B cell (primary cell): ENCODE results near the gene AP1G1. TPM values are rescaled to one million over a fixed set of nuclear protein-coding genes. Genes with fewer than 3 reads are reported as not detected.

ENCODE experiments used
- ATAC-seq: fragments of 200-7000 bp; cut with Tn5 transposase; one replicate; pipeline ENCODE4 v1.10.0; 2021; ENCODE audit warnings: low read depth, mild to moderate bottlenecking, moderate number of reproducible peaks, moderate library complexity
- CTCF ChIA-PET: fragments of 350-600 bp; sonication (Branson Sonifier 250); formaldehyde crosslinking; loops from one replicate; lab custom pipeline; 2021; ENCODE audit warnings: antibody characterized with exemption, inconsistent platforms; lab: Charles Lee
- POLR2A ChIA-PET: fragments of 350-600 bp; sonication (Branson Sonifier 250); formaldehyde crosslinking; loops from one replicate; lab custom pipeline; 2021; ENCODE audit warnings: antibody characterized with exemption; lab: Charles Lee
- DNase-seq: peaks from one replicate; pipeline ENCODE4 v3.0.0; 2013
- H2AFZ ChIP-seq: 2 replicates; pipeline ENCODE4 v1.6.1; 2012; ENCODE audit warnings: mild to moderate bottlenecking, low read depth, low read length; ENCODE audit not compliant: insufficient read depth, poor library complexity, severe bottlenecking
- H3K27ac ChIP-seq, 2 donors: 1 replicate in 1 of 2; 2 replicates in 1 of 2; pipeline ENCODE4 v1.5.1; 2012 to 2013; ENCODE audit warnings: low read length in 2 of 2, mild to moderate bottlenecking in 2 of 2, moderate library complexity in 1 of 2
- H3K27me3 ChIP-seq, 4 experiments: fragments of 200-600 bp in 1 of 4; sonication (generic) in 1 of 4; replicated peaks in 1 of 4; 1 replicate in 2 of 4; 2 replicates in 2 of 4; pipeline versions ENCODE4 v1.6.1 to v1.7.0; 2013 to 2016; ENCODE audit warnings: low read length in 3 of 4, mild to moderate bottlenecking in 2 of 4, mixed read lengths in 1 of 4, moderate library complexity in 1 of 4; ENCODE audit not compliant: insufficient read depth in 4 of 4, control insufficient read depth in 3 of 4; ENCODE audit errors: control extremely low read depth in 1 of 4
- H3K36me3 ChIP-seq, 2 experiments: replicated peaks in 1 of 2; 1 replicate in 1 of 2; 2 replicates in 1 of 2; pipeline versions ENCODE4 v1.6.1 to v1.7.1; 2013; ENCODE audit warnings: low read length in 1 of 2; ENCODE audit not compliant: insufficient read depth in 2 of 2, control insufficient read depth in 1 of 2; ENCODE audit errors: control extremely low read depth in 1 of 2, extremely low read depth in 1 of 2
- H3K4me1 ChIP-seq, 2 donors: fragments of 200-600 bp in 1 of 2; sonication (generic) in 1 of 2; 1 replicate in 1 of 2; 2 replicates in 1 of 2; pipeline versions ENCODE4 v1.5.1 to v1.6.1; 2013 to 2017; ENCODE audit warnings: low read length in 2 of 2; ENCODE audit not compliant: control insufficient read depth in 2 of 2, insufficient read depth in 2 of 2
- H3K4me2 ChIP-seq: replicated peaks from 2 replicates; pipeline ENCODE3; 2012; ENCODE audit warnings: mild to moderate bottlenecking, low read depth, low read length; ENCODE audit not compliant: poor library complexity, severe bottlenecking
- H3K4me3 ChIP-seq, 5 experiments: fragments of 200-600 bp in 1 of 5; sonication (generic) in 1 of 5; 1 replicate in 3 of 5; 2 replicates in 2 of 5; pipeline versions ENCODE4 v1.5.1 to v1.7.0; 2011 to 2016; ENCODE audit warnings: low read length in 4 of 5, mild to moderate bottlenecking in 4 of 5, low read depth in 2 of 5, control low read depth in 1 of 5, moderate library complexity in 1 of 5; ENCODE audit not compliant: insufficient read depth in 1 of 5; ENCODE audit errors: control extremely low read depth in 1 of 5, extremely low read depth in 1 of 5
- H3K79me2 ChIP-seq: fragments of 200-600 bp; sonication (generic); one replicate; pipeline ENCODE4 v1.6.0; 2016; ENCODE audit warnings: low read length; ENCODE audit not compliant: control insufficient read depth, insufficient read depth
- H3K9ac ChIP-seq: fragments of 200-600 bp; sonication (generic); 2 replicates; pipeline ENCODE4 v1.6.1; 2017; ENCODE audit warnings: mild to moderate bottlenecking, low read length, moderate library complexity
- H3K9me3 ChIP-seq, 3 donors: one replicate each; pipeline versions ENCODE4 v1.6.1 to v1.7.1; 2013; ENCODE audit warnings: low read length in 2 of 3; ENCODE audit not compliant: control insufficient read depth in 2 of 3, insufficient read depth in 1 of 3; ENCODE audit errors: control extremely low read depth in 1 of 3
- H4K20me1 ChIP-seq: 2 replicates; pipeline ENCODE4 v1.6.0; 2012; ENCODE audit warnings: mild to moderate bottlenecking, low read length; ENCODE audit not compliant: insufficient read depth, control insufficient read depth, poor library complexity, severe bottlenecking
- H3K27ac Mint-ChIP-seq: one replicate; pipeline ENCODE4 v1.8.0; 2021; ENCODE audit warnings: mixed read lengths
- H3K27me3 Mint-ChIP-seq: one replicate; pipeline ENCODE4 v1.8.0; 2021; ENCODE audit warnings: mixed read lengths
- H3K4me1 Mint-ChIP-seq: one replicate; pipeline ENCODE4 v1.8.0; 2021; ENCODE audit warnings: mixed read lengths
- H3K4me3 Mint-ChIP-seq: one replicate; pipeline ENCODE4 v1.8.0; 2021; ENCODE audit warnings: mixed read lengths
- H3K9me3 Mint-ChIP-seq: one replicate; pipeline ENCODE4 v1.8.0; 2022; ENCODE audit warnings: mixed read lengths; ENCODE audit not compliant: insufficient read depth
- CTCF ChIP-seq: fragments of 200-600 bp; IDR thresholded peaks from one replicate; pipeline ENCODE4 v1.8.0; 2022; ENCODE audit warnings: antibody characterized with exemption, mild to moderate bottlenecking
- EZH2 ChIP-seq: IDR thresholded peaks from 2 replicates; pipeline ENCODE4 v1.6.1; 2012; ENCODE audit warnings: borderline replicate concordance, low read depth, mild to moderate bottlenecking, moderate library complexity, low read length; ENCODE audit not compliant: insufficient read depth, poor library complexity, severe bottlenecking
- WGBS: methylation state at CpG from one replicate; pipeline ENCODE4 v1.1.5; 2013; ENCODE audit warnings: missing lambda C conversion rate; ENCODE audit not compliant: insufficient coverage; 5-methylcytosine and 5-hydroxymethylcytosine counted together
- intact Hi-C: fragments of 100-400 bp; cut with micrococcal nuclease; formaldehyde crosslinking; loops from one replicate; pipeline ENCODE4 v1.10.0; 2022
- polyA plus RNA-seq: library from polyadenylated mRNA; depleted of rRNA; stranded (reverse); fragments of >200 nt; gene quantifications from 2 replicates; pipeline ENCODE4 v1.2.3, GENCODE V29; 2012
- total RNA-seq, 2 donors: library from RNA; stranded (reverse); fragments of 120-200 nt in 1 of 2; gene quantifications; 1 replicate in 1 of 2; 2 replicates in 1 of 2; pipeline versions ENCODE4 v1.2.3 to v1.2.4, GENCODE V29; 2013 to 2022

AP1G1 gene
- total and polyA plus RNA-seq, 2 donors (not counting 1 experiment from before 2014, with no cell fraction given), result 43.8 to 142 TPM

- H3K27me3 ChIP-seq, result no peaks in the 10 kb centered on the region
- no peak overlapping the region for H3K4me2 ChIP-seq
- H3K4me1 Mint-ChIP-seq, result peaks cover 3% of the 10 kb centered on the region
Observed at GRCh38 chr16:71706046-71706445, 102.6 kb downstream of the AP1G1 start.

DNA sequence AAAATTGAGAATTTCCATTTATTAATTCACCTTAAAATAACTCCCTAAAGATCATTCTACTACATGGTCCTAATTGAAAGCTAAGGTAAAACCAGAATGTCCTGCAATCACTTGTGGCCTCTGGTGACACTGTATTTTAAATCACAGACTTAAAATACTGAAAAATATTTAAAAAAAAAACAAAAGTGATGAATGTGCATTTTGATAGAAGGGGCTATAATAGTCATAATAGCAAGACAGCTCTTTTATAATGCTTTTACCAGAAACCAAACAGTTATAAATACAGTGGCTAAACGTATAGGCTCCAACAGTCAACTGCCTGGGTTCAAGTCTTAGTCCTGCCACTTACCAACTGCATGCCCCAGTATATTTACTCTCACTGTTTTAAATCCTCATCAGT is 105.3 kb downstream of the AP1G1 start:
- POLR2A ChIA-PET, result no interaction called here
- no peaks in the 10 kb centered on the region for H3K9me3 ChIP-seq
- H4K20me1 ChIP-seq, result peaks cover 5% of the 10 kb centered on the region
- H3K9ac ChIP-seq, result no peak overlapping the region
- H3K27ac Mint-ChIP-seq, result no peak overlapping the region
- DNase-seq (no peak), ATAC-seq (no peak)
- CTCF ChIA-PET, result interaction anchor here (0.5 kb wide), 1 partner anchor 51 kb away, joined by 3 read pairs; no protein-coding TSS in a partner anchor
- intact Hi-C loops, result no loop called here
- peaks cover 12% of the 10 kb centered on the region for H3K79me2 ChIP-seq
- H3K4me1 ChIP-seq, result peaks cover 0 to 8% of the 10 kb centered on the region in 2 donors
- H3K4me3 ChIP-seq, result no peak overlapping the region
- 100% methylated on average over 1 of the region's 1 CpG for WGBS
- H3K27me3 Mint-ChIP-seq, result no peaks in the 10 kb centered on the region
- H3K27ac ChIP-seq, result no peak overlapping the region
- peaks cover 3% of the 10 kb centered on the region for H3K4me1 Mint-ChIP-seq
- no peak overlapping the region for H2AFZ ChIP-seq
- H3K36me3 ChIP-seq, result peaks cover 7 to 10% of the 10 kb centered on the region in 2 experiments
- no peaks in the 10 kb centered on the region for H3K27me3 ChIP-seq
- TF ChIP-seq EZH2 (no peak), CTCF (no peak)
- no peak overlapping the region for H3K4me2 ChIP-seq
- H3K4me3 Mint-ChIP-seq, result no peak overlapping the region
- no peaks in the 10 kb centered on the region for H3K9me3 Mint-ChIP-seq

More at GRCh38 chr16:71706046-71706445, 102.6 kb downstream of the AP1G1 start:
- no peak overlapping the region for H3K9ac ChIP-seq
- TF ChIP-seq EZH2 (no peak), CTCF (no peak)
- peaks cover 13% of the 10 kb centered on the region for H4K20me1 ChIP-seq
- H3K4me3 ChIP-seq, result no peak overlapping the region
- ChIA-PET POLR2A (no interaction called here), CTCF (no interaction called here)
- H2AFZ ChIP-seq, result no peak overlapping the region
- H3K79me2 ChIP-seq, result peaks cover 24% of the 10 kb centered on the region
- ATAC-seq (no peak), DNase-seq (no peak)
- Mint-ChIP-seq H3K4me3 (no peak overlapping the region), H3K27ac (no peak overlapping the region), H3K9me3 (no peaks in the 10 kb centered on the region), H3K27me3 (no peaks in the 10 kb centered on the region)
- no peak overlapping the region for H3K27ac ChIP-seq
- no peaks in the 10 kb centered on the region for H3K9me3 ChIP-seq
- no CpG with 5 or more reads among the region's 2 CpGs for WGBS
- peaks cover 0 to 8% of the 10 kb centered on the region in 2 donors for H3K4me1 ChIP-seq
- peaks cover 5% of the 10 kb centered on the region in 2 experiments for H3K36me3 ChIP-seq
- intact Hi-C loops, result no loop called here
